NCI-H1930 (cell line): Measurements from ENCODE around the gene CCDC30.
A peak's percentile ranks its signal among the peaks of the same experiment; 100 is the strongest.
"Not testable (repeated sequence)": the region's sequence is repeated elsewhere in the genome, so short reads cannot be mapped to it uniquely, and the experiment has no call there.

Experiments used
- DNase-seq, 2 experiments: peaks; one replicate each; lab custom pipeline; 2025; lab: John Stamatoyannopoulos, UW

The CCDC30 gene

DNA sequence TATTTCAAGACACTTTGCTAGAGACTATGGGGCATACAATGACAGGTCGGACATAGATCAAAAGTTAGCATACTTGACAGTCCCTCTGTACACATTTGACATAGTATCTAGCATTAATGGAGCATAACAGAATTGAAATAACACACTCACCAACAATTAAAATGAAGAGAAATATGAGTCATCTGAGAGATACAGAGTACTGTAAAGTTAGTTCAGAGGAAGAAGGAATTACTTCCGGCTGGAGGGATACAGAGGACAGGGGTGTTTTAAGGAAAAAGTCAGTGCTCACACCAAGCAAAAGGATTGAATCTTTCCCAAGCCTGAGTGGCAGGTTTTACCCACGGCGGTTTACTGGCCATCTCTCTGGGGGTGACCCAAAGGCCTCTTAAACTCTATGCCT, 9.7 kb upstream of the CCDC30 start:
- no peak for DNase-seq

DNA sequence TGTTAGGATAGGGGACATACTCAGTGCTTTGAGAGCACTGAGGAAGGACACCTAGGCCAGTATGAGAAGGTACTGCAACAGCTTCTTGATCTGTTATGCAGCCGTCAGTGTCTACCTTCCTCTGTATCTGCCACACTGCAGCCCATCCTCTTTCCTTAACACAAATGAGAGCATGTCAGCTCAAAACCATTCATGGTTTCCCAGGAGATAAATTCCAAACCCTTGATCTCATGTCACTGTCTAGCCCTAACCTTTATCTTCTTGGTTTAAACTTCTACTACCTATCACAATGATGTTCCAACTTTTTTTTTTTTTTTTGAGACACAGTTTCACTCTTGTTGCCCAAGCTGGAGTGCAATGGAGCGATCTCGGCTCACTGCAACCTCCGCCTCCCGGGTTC, 8.7 kb upstream of the CCDC30 start:
- no peak for DNase-seq

DNA sequence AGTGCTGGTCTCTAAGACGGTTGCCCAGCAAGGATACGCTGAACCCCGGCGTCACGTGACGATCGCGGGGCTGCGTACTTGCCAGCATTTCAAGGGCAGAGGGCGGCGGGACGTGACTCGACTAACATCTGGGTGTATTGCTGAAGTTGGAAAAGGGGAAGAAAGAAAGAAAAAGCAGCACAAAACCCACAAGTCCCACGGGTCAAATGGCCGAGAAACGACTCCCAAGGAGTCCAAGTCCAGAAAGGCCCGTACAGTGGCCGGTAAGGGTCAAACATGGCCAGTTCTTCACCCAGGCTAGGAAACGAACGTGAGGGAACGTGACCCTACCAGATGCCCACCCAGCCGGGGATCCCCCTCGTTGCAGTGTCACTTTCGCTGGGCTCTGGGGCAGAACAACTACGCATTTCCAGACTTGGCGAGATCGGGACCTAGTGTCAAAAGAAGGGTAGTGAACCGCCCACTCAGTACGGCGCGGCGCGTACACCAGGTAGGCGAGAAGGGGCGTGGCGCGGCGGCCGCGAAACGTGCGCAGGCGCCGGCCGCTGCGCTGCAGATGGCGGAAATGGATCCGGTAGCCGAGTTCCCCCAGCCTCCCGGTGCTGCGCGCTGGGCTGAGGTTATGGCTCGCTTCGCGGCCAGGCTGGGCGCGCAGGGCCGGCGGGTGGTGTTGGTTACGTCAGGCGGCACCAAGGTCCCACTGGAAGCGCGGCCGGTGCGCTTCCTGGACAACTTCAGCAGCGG, 6.9 kb upstream of the CCDC30 start, which contains the start of the genes PPCS and ZMYND12:
TSS of gene PPCS (plus strand) at position 534 of the 744 bp plus-strand sequence. CDS start at position 557, 23 bp downstream.
TSS of gene ZMYND12 (minus strand) at position 13 of the 744 bp plus-strand sequence. CDS start 25 bp downstream, outside the sequence.
- peak; percentile 79 to 88 for DNase-seq

DNA sequence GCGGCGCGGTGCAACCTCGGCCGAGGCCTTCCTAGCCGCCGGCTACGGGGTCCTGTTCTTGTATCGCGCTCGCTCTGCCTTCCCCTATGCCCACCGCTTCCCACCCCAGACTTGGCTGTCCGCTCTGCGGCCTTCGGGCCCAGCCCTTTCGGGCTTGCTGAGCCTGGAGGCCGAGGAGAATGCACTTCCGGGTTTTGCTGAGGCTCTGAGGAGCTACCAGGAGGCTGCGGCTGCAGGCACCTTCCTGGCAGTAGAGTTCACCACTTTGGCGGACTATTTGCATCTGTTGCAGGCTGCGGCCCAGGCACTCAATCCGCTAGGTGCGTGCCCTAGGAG, 6.4 kb upstream of the CCDC30 start:
- DNase-seq = no peak

DNA sequence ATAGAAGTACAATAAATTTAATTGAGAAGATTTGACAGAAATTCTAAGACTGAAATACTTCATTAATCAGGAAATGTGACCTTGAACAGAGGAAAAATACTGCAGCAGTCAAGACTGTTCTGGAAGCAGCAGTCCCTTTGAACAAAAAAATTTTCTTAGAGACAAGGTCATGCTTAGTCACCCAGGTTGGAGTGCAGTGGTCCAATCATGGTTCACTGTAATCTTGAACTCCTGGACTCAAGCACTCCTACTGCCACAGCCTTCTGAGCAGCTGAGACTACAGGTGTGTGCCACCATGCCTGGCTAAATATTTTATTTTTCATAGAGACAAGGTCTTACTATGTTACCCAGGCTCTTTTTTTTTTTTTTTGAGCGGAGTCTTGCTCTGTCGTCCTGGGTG, 1.9 kb upstream of the CCDC30 start:
- no peak for DNase-seq

DNA sequence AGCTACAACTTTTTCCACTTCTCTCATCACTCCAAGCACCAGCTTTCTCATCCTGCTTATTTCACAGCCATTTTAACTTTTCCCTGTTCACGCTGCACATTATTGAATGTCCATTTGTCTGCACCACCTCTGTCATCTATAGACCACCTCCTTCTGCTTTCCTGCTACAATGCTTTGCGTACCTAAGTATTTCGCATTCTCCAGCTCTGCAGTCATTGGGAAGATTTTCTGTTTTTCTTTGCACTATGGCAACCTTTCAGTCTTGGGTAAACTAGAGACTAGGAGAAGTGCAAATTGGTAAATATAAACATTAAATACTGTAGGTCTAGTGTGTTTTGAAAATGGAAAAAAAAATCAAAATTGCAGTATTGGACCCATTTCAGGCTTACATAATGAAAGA, 835 bp downstream of the CCDC30 start:
- DNase-seq = no peak

DNA sequence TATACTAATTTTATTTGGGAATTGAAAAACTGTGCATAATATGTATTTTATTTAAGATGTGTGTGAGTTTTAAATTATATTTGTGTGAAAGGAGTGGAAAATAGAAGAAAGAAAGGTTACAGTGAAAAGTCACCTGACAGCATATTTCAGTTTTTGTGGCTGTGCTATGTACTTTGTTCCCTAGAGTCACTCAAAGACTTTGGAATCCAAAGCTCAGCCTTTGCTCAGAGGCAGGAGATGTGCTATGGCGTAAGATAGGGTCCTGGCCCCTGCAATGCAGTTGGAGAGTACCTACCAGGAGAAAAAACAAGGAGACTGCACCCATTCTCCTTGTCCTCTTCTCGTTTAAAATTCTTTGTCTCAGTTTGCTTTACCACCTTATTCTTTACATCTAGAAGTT, 2.9 kb downstream of the CCDC30 start:
- DNase-seq = no peak

DNA sequence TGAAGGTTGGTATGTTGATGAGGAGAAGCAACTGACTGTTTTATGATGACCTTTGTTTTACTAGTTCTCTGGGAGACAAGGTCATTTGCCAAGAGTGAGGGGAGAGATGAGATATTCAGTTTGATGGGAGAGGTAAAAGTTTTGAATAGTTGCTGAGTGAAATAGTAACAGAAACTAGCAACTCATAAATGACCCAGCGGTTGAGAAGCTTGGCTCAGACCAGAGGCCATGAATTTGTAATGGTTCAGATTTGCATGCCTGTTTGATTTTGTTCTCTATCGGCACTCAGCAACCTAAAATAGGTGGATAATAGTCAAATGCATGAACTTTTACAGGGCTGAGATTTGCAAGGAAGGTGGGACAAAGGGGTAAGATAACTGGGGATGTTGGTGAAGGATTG, 6.6 kb downstream of the CCDC30 start:
- no peak for DNase-seq

DNA sequence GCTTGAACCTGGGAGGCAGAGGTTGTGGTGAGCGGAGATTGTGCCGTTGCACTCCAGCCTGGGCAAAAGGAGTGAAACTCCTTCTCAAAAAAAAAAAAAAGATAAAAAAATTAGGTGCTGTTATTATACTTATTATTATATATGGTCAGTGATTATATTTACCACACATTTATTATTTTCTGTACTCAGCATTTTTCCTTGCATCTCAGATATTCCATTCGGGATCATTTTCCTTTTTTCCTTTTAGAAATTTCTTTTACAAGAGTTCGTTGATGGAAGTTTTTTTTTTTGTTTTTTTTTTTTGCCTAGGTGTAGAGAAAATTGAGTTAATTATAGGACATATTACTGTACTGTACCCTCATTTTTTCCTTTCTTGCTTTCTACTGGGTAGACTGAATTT, 13.5 kb downstream of the CCDC30 start:
- no peak for DNase-seq

DNA sequence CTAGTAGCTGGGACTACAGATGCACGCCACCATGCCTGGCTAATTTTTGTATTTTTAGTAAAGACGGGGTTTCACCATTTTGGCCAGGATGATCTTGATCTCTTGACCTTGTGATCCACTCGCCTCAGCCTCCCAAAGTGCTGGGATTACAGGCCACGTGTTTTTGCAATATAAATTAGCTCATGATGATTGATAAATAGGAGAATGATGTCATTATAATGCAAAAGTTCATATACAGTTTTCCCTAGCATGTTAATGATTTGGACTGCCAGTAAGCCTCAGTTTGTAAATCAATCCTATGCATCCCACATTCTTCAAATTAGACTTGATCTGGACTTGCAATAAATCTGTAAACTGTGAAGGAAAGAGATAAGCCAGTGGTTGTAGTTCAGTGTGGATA, 14.3 kb downstream of the CCDC30 start:
- not testable (repeated sequence) for DNase-seq

DNA sequence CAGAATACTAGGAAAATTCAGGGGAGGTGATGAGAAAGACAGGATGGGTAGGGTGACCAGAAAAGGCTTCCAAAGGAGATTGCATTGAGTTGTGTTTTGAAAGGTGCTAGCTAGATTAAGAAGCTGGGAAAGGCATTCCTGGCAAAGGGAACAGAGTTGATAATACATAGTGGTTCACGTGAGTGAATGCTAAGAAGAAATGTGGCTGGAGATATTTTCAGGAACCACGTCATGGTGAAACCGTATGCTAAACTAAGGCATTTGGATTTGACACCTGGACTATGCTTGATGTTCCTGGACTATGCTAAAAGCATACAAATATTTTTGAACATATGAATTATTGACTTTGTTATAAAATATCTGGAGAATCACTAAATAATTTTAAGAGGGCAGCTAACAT, 14.7 kb downstream of the CCDC30 start:
- no peak for DNase-seq

DNA sequence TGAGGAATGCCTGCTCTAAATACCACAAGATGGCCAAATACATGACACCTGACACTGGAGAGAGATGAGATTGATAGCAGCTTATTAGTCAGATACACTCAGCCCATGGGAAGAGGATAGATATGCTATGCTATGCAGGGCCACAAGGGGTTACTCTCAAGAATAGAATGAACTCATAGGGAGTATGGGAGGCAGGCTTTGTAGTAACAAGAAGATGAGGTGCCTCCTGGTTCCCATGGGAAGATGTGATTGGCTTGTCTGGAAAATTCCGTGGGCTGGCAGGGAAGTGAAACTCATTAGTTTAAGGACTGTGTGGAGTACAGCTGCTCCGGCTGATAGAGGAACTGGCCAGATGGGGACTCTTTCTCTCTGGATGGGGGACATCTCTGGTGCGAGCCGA, 16.5 kb downstream of the CCDC30 start:
- peak in 1 of 2 experiments; percentile 10 for DNase-seq

DNA sequence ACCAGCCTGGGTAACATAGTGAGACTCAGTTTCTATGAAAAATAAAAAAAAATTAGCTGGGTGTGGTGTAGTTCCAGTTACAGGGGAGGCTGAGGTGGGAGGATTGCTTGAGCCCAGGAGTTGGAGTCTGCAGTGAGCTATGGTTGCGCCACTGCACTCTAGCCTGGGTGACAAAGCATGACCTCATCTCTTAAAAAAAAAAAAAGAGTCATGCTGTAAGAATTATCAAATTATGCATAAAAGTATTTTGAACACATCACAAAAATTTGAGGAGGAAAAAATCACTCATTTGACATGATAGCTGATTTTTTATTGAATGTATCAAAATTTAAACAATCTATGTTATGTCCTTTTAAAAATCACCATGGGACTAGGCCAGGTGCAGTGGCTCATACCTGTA, 17.8 kb downstream of the CCDC30 start:
- DNase-seq = no peak

DNA sequence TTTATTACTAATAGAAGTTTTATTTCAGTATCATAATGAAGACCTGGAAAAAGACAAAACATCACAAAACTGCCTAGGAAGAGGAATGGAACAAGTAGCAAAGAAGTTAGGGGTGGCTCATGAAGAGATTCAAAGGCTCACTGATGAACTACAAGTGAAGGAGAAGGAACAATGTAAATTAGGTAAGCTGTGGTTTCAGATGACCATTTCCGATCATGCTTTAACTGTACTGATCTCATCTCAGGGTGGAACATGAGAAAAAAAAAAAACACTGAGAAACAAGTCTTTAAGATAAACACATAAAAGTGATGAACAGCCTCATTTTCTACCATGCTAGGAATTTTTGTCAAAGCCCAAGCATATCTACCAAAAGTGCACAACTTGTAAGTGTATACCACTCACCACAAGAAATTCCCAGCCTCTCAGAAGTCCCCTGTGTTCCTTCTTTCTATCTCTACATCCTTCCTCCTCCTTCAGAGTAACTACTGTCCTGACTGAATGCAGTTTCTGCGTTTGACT, 19.6 kb downstream of the CCDC30 start:
- no peak for DNase-seq

DNA sequence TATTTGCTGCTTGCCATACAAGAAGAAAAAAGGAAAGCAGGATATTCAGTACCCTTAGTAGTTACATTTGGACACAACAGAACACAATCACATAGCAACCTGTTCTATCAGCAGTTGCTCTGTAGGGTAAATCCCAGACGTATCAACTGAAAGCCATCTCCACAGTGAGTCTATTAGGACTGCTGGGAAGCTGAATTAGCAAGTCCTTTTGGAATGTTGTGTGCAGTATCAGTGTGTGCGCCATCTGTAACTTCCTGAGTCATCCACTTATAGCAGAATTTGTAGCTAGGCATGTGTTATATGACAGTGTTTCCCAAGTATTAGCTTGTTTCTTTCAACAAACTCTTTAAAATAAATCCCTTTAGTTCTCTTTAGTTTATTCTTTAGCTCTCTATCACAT, 21.3 kb downstream of the CCDC30 start:
- no peak for DNase-seq

DNA sequence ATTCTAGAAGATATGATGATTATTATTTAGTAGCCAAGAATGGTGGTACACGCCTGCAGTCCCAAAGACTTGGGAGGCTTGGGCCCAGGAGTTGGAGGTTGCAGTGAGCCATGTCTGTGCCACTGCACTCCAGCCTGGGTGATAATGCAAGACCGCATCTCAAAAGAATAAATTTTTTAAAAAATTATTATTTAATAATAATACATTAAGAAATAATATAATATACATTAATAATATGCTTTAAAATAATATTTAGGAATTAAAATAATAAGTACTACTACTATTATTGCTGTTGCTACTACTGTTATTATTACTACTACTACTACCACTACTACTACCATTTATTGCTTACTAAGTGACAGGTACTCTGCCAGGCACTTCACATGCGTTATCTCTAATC, 27.2 kb downstream of the CCDC30 start:
- DNase-seq = no peak

DNA sequence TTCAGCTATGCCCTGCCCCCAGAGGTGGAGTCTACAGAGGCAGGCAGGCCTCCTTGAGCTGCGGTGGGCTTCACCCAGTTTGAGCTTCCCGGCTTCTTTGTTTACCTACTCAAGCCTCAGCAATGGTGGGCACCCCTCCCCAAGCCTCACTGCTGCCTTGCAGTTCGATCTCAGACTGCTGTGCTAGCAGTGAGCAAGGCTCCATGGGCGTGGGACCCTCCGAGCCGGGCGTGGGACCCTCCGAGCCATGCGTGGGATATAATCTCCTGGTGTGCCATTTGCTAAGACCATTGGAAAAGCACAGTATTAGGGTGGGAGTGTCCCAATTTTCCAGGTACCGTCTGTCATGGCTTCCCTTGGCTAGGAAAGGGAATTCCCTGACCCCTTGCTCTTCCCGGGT, 38.9 kb downstream of the CCDC30 start:
- DNase-seq = not testable (repeated sequence)

DNA sequence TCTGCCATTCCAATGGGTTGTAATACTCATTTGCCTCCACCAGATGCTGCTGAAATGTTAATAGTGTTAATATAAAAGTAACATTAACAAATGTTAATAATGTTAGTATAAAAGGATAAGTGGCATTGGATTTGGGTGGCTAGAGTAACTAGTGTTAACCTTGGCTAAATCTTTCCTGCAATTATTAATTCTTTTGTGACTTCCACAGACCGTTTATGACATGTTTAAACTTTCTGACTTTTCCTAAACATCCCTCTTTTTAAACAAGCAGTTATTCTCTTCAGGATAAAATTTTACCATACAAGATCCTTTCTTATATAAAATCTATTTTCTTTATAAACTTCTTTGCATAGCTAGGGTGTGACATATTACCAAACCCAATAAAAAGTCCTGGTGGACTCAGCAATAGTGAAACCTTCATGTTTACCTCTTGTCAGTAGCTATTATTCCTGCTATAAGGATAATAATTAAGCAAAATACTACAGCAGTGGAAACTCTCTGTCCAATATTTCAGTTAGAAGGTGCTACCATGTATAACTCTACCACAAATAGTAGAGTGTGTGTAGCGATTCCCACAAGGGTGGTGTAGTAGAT, 41.5 kb downstream of the CCDC30 start:
- no peak for DNase-seq

DNA sequence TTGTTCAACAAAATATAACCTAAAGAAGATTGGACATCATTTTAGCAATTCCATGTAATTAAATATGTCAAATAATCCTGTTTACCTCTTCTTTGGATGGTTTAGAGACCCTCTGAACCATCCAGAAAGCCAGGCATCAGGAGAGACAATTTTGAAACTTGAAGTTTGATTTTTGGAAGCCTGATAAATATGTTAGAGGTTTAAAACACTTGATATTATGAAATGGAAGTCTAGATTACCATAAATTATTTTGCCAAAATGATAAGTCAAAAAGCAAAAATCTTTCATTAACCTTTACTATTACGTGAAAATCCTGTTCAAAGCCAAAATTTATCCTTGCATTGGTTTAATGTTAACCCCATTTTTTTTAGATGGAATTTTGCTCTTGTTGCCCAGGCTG, 43.5 kb downstream of the CCDC30 start:
- DNase-seq = no peak

DNA sequence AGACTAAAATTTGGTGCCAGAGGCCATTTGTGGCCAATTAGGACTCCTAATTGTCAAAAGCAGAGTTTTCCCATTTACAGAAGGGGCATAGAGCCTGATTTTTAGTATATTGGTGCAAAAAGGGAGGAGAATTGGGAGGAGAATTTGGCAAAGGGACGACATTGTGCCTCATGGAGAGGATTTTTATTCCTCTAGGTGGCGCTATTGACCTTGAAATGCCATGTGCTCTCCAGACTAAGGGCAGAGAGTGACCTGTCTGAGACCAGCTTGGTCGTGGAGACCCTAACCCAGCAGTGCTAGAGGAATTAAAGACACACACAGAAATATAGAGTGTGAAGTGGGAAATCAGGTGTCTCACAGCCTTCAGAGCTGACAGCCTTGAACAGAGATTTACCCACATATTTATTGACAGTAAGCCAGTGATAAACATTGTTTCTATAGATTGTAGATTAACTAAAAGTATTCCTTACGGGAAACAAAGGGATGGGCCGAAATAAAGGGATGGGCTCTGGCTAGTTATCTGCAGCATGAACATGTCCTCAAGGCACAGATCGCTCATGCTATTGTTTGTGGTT, 48.6 kb downstream of the CCDC30 start:
- DNase-seq = not testable (repeated sequence)

DNA sequence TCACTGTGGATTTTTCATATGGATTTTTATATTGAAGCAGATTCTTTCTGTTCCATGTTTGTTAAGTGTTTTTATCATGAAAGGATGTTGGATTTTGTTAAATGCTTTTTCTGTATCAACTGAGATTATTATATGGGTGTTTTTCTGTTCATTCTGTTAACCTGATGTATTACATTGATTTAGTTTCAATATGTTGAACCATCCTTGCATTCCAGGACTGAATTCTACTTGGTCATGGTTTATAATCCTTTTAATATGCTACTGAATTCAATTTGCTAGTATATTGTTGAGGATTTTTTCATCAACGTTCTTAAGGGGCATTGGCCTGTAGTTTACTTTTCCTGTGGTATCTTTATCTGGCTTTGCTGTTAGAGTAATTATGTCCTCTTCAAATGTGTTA, 55.8 kb downstream of the CCDC30 start:
- DNase-seq = no peak

DNA sequence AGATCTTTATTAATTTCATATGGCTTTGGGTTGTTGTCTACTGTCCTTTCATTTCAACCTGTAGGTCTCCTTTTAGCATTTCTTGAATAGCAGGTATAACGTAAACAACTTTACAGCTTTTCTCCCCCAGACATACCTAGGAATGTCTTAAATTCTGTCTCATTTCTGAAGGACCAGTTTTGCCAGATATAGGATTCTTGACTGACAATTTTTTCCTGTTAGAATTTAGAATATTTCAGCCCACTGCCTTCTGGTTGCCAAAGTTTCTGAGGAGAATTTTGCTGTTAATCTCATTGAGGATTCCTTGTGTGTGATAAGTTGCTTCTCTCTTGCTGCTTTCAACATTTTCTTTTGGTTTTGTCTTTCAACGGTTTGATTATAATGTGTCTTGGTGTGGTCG, 60.1 kb downstream of the CCDC30 start:
- no peak for DNase-seq

DNA sequence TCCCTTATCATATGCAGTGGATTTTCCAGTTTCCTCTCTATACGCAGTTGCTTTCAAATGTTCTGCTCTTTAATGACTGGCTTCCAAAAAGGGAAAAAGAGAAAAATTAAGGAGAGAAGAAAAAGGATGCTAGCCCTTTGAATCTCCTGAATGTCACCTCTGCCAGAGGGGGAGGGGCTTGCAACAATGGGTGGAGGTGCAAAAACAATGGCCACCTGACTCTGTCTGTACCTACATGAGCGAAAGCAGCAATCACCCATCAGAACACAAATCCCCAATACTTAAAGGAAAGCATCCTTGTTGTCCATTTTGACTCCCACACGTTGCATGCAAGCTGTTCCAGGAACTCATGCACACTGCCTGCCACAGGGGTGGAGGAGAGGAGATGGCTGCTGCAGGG, 61.2 kb downstream of the CCDC30 start:
- no peak for DNase-seq
